SK-N-SH (cell line): ENCODE results near the gene TRPV5.

Source experiments
- CTCF ChIP-seq: fragments of 200-600 bp; sonication (generic); IDR thresholded peaks from 2 replicates; pipeline ENCODE4 v1.6.1; 2017; ENCODE audit warnings: antibody characterized with exemption, mild to moderate bottlenecking, moderate library complexity
- ELF1 ChIP-seq: IDR thresholded peaks from 2 replicates; pipeline ENCODE4 v1.4.0; 2012
- EP300 ChIP-seq, 2 experiments: IDR thresholded peaks; 2 replicates each; pipeline versions ENCODE4 v1.4.0 to v1.6.1; 2012; ENCODE audit warnings: borderline replicate concordance in 1 of 2, low read depth in 1 of 2, low read length in 1 of 2
- FOXJ3 ChIP-seq: sonication (generic); formaldehyde crosslinking; IDR thresholded peaks from 2 replicates; pipeline ENCODE4 v1.5.1; 2020; ENCODE audit warnings: mild to moderate bottlenecking, missing genetic modification reagents
- GATA2 ChIP-seq: sonication (generic); formaldehyde crosslinking; IDR thresholded peaks from 2 replicates; pipeline ENCODE4 v1.5.0; 2020; ENCODE audit warnings: mild to moderate bottlenecking, missing genetic modification reagents
- RFX5 ChIP-seq: IDR thresholded peaks from 2 replicates; pipeline ENCODE4 v1.6.1; 2012; ENCODE audit warnings: mild to moderate bottlenecking, improper control_type of control experiment, low read length
- RXRA ChIP-seq: IDR thresholded peaks from 2 replicates; pipeline ENCODE4 v1.4.0; 2012; ENCODE audit warnings: low read depth, mild to moderate bottlenecking, borderline replicate concordance
- SMC3 ChIP-seq: IDR thresholded peaks from 2 replicates; pipeline ENCODE4 v1.6.1; 2012; ENCODE audit warnings: low read depth, low read length, improper control_type of control experiment
- TEAD4 ChIP-seq: IDR thresholded peaks from 2 replicates; pipeline ENCODE4 v1.4.0; 2012; ENCODE audit warnings: mild to moderate bottlenecking, borderline replicate concordance; ENCODE audit not compliant: insufficient read depth
- YY1 ChIP-seq: IDR thresholded peaks from 2 replicates; pipeline ENCODE4 v1.4.0; 2012; ENCODE audit warnings: low read depth, mild to moderate bottlenecking
- ZBTB33 ChIP-seq: IDR thresholded peaks from 2 replicates; pipeline ENCODE4 v1.4.0; 2012; ENCODE audit warnings: low read depth, borderline replicate concordance

- TF ChIP-seq ZBTB33, result no peak
- no peak for TF ChIP-seq CTCF
- TF ChIP-seq TEAD4, result no peak
- TF ChIP-seq FOXJ3 (CRISPR knock-in tag), result no peak
- TF ChIP-seq RXRA, result no peak
- no peak for TF ChIP-seq RFX5
- no peak for TF ChIP-seq YY1
- TF ChIP-seq SMC3, result no peak
- no peak for TF ChIP-seq GATA2 (CRISPR knock-in tag)
- TF ChIP-seq EP300 (IDR thresholded peaks at IDR 0.05; ENCODE audit: borderline replicate concordance in 1 of 2, low read depth in 1 of 2, low read length in 1 of 2), result no peak
- TF ChIP-seq ELF1, result no peak
Observed at GRCh38 chr7:142896741-142897379, 36.7 kb downstream of the TRPV5 start.
